LNCAP (cell line): ENCODE measurements around the gene MARK2.

Source experiments
- TF ChIP-seq, protein P1 (sequence below): fragments of 450-650 bp; IDR thresholded peaks from 2 replicates; pipeline ENCODE4 v1.5.1; 2017; ENCODE audit warnings: mild to moderate bottlenecking

The MARK2 gene

DNA sequence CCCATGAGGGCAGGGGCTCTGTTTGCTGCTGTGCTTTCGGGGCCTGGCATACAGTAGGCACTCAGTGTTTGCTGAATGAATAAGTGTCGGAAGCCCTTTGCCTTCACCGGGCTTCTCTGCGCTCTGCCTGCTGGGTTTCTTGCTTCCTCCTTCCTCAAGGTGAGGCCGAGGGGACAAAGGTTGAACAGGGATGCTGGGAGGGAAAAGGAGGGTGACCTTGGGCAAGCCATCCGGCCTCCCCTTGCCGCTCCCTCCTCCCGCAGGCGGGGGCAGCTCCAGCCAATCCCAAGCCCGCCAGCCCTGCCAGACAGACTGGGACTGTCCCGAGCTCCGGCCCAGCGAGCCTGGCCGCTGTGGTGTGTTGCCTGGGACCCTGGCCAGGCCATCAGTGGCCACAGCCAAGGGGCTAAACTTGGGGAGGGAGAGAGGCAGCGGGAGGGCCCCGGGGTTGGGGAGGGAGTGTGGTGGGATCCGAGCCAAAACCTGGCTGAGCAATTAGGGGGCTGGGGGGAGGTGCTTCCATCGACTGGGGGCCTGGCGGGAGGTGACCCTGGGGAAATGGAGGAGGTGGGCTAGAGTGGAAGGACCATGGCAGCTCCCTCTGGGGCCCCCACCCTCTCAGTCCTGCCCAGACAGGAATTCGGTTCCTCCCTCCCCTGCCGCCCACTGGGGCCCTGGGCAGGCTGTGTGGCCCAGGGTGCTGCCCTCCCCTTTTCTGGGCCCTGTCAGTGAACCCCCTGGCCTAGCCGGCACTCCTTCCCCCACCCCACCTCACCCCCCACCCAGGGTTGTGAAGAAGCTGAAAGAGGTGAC, 81.4 kb downstream of the MARK2 start:
- TF ChIP-seq, protein P1, sequence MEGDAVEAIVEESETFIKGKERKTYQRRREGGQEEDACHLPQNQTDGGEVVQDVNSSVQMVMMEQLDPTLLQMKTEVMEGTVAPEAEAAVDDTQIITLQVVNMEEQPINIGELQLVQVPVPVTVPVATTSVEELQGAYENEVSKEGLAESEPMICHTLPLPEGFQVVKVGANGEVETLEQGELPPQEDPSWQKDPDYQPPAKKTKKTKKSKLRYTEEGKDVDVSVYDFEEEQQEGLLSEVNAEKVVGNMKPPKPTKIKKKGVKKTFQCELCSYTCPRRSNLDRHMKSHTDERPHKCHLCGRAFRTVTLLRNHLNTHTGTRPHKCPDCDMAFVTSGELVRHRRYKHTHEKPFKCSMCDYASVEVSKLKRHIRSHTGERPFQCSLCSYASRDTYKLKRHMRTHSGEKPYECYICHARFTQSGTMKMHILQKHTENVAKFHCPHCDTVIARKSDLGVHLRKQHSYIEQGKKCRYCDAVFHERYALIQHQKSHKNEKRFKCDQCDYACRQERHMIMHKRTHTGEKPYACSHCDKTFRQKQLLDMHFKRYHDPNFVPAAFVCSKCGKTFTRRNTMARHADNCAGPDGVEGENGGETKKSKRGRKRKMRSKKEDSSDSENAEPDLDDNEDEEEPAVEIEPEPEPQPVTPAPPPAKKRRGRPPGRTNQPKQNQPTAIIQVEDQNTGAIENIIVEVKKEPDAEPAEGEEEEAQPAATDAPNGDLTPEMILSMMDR: no peak

DNA sequence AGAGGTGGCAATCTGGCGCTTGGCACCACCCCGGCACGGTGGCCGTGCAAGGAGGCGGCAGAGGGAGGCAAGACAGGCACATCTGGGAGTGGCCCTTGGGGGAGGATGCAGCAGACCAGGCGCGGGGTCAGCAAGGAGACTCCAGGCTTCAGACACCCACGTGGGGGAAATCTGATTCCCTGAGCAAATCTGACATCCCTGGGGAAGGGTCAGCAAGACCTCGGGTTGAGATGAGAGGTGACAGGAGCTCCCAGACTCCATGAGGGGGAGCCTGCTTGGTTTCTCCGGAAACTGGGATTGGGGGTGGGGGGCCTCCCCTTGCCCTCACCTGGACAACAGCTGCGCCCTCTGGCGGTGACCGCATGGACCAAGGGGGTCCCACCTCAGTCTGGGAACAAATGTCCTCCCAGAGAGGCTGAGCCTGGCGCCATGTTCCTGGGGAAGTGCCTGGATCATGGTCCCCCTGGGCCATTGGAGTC, 82.1 kb downstream of the MARK2 start:
- TF ChIP-seq, protein P1: no peak

DNA sequence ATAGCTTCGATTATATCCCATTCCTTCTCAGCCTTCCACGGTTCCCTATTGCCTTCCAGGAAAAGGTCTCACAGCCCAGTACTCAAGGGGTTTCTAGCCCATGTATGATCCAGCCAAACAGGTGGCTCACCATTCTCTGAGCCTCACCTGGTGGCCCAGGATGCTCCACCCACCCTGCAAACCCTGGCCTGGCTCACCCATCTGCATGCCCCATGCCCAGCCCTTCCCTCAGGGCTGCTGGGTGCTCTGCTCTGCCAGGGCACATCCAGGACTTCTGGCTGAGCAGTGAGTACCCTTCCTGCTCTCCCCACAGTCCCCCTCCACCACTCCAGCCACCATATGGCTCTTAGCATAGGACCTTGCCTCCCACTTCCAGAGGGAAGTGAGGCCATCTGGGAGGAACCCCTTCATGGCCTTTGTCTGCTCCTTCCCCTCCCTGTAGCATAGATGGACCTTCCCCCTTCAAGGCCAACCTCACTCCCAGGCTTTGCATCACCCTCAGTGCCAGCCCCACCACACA, 83.8 kb downstream of the MARK2 start:
- TF ChIP-seq, protein P1: no peak

- TF ChIP-seq, protein P1: no peak
Observed at GRCh38 chr11:63923319-63923718, 84.4 kb downstream of the MARK2 start.

DNA sequence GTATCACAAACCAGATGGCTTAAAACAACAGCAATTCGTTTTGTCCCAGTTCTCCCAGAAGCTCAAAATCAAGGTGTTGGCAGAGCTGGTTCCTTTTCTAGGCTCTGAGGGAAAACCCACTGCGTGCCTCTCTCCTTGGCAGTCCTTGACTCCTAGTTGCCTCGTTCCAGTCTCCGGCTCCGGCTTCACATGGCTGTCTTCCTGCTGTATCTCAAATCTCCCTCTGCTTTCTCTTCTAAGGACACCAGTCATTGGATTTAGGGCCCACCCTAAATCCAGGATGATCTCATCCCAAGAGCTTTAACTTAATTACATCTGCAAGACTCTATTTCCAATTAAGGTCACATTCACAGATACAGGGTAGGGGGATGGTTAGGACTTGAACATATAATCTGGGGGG, 90.7 kb downstream of the MARK2 start:
- TF ChIP-seq, protein P1: no peak

DNA sequence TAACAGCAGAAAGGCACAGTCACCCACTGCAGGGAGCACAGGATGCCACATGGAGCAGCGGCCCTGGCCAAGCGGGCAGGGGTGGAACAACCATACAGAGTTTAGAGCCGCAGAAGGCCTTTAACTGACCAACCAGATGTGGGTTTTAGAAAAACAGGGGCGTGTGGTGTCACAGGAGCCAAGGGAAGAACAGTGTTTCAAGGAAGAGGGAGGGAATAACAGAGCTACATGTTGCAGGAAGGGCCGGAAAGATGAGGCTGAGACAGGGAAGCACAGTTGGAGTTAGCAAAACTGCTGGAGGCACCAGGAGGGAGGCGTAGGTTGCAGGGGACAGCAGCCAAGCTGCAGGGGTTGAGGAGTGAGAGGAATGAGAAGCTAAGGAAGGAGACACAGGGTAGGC, 92.1 kb downstream of the MARK2 start:
- TF ChIP-seq, protein P1: no peak

DNA sequence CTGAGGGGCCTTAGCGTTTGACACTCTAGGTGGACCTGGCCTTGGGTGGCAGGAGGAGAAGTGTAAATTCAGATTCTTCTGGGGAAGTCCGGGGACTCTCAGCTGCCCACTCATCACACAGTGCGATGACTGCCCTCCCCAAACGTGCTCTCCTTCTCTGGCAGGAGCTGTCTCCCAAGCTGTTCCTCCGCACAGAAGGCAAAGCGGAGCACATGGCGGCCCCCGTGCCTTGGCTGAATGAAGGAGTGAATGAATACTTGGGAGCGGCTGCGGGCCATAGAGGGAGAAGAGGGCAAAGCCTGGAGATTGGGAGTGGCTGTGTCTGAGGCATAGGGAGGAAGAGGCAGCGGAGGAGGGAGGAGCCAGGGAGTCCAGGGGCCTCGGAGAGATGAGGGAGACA, 93.0 kb downstream of the MARK2 start:
- TF ChIP-seq, protein P1: no peak
